ENCODE data around the gene RNLS.

The RNLS gene

DNA sequence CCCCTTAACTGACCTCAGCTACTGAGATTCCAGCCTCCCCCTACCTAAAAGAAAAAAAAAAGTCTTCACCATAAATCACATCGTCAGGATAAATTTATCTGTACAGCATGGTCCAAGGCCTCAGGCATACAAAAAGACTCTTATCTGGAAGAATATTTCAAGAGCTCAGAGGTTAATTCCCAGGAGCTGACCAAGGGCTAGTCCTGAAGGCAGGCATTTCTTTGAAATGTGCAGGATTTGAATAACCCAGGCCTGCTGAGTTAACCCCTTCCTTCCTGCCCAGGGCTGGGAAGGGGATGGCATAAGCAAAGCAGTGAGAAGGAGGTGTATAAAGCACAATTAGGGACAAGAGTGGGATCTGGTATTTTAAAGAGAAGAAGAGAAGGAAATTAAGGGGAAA is 111.2 kb downstream of the RNLS start:
- TF ChIP-seq, protein P1, sequence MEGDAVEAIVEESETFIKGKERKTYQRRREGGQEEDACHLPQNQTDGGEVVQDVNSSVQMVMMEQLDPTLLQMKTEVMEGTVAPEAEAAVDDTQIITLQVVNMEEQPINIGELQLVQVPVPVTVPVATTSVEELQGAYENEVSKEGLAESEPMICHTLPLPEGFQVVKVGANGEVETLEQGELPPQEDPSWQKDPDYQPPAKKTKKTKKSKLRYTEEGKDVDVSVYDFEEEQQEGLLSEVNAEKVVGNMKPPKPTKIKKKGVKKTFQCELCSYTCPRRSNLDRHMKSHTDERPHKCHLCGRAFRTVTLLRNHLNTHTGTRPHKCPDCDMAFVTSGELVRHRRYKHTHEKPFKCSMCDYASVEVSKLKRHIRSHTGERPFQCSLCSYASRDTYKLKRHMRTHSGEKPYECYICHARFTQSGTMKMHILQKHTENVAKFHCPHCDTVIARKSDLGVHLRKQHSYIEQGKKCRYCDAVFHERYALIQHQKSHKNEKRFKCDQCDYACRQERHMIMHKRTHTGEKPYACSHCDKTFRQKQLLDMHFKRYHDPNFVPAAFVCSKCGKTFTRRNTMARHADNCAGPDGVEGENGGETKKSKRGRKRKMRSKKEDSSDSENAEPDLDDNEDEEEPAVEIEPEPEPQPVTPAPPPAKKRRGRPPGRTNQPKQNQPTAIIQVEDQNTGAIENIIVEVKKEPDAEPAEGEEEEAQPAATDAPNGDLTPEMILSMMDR (conservative IDR thresholded peaks at IDR 0.05; ENCODE audit: low read depth): no peak
- CTCF ChIA-PET: interaction anchor here (1.2 to 1.7 kb wide), 2 partner anchors 80 to 83 kb away, joined by 8 to 14 read pairs; no protein-coding TSS in a partner anchor
- no peak for DNase-seq (ENCODE audit: low spot score)
- POLR2A ChIA-PET (ENCODE audit: low non-redundant PET): no interaction called here
- H3K27ac ChIP-seq: no peak overlapping the region

GRCh38 chr10:88467835-88468485 is 115.2 kb downstream of the RNLS start:
- ChIA-PET POLR2A (ENCODE audit: low non-redundant PET) (no interaction called here), CTCF (no interaction called here)
- no peak overlapping the region for H3K27ac ChIP-seq
- TF ChIP-seq, protein P1 (conservative IDR thresholded peaks at IDR 0.05; ENCODE audit: low read depth): no peak
- DNase-seq (ENCODE audit: low spot score): no peak

- TF ChIP-seq, protein P1 (conservative IDR thresholded peaks at IDR 0.05; ENCODE audit: low read depth): no peak
- POLR2A ChIA-PET (ENCODE audit: low non-redundant PET): no interaction called here
- H3K27ac ChIP-seq: no peak overlapping the region
- CTCF ChIA-PET: interaction anchor here (0.6 kb wide), 1 partner anchor 835 kb away, joined by 3 read pairs; no protein-coding TSS in a partner anchor
- no peak for DNase-seq (ENCODE audit: low spot score)
These were observed 116.3 kb downstream of the RNLS start for GRCh38 chr10:88466786-88467185.

GRCh38 chr10:88465765-88466164 is 117.4 kb downstream of the RNLS start:
- TF ChIP-seq, protein P1 (conservative IDR thresholded peaks at IDR 0.05; ENCODE audit: low read depth): no peak
- no peak overlapping the region for H3K27ac ChIP-seq
- DNase-seq (ENCODE audit: low spot score): no peak
- POLR2A ChIA-PET (ENCODE audit: low non-redundant PET): no interaction called here
- CTCF ChIA-PET: interaction anchor here (0.6 kb wide), 2 partner anchors 148 to 553 kb away, joined by 3 read pairs; no protein-coding TSS in a partner anchor

GRCh38 chr10:88463811-88464210 is 119.3 kb downstream of the RNLS start:
- TF ChIP-seq, protein P1 (conservative IDR thresholded peaks at IDR 0.05; ENCODE audit: low read depth): no peak
- DNase-seq (ENCODE audit: low spot score): no peak
- ChIA-PET CTCF (no interaction called here), POLR2A (ENCODE audit: low non-redundant PET) (no interaction called here)
- H3K27ac ChIP-seq: no peak overlapping the region

DNA sequence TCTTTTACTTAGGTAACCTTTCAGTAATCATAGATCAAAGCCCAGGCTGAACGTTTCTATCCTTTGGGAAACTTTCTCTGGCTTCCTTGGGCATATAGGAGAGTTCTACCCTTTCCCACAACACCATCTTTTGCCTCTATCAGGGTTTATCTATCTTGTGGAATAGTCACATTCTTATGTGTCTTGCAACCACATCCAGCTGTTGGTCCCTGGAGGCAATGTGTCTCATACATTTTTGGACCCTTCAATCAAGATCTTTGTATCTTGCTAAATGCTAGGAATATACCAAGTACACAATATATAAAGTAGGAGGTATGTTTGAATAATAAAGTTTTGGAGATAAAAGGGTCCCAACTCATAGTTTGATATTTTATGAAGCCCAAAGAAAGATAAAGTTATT is 121.7 kb downstream of the RNLS start:
- ChIA-PET CTCF (no interaction called here), POLR2A (ENCODE audit: low non-redundant PET) (no interaction called here)
- no peak for DNase-seq (ENCODE audit: low spot score)
- TF ChIP-seq, protein P1 (conservative IDR thresholded peaks at IDR 0.05; ENCODE audit: low read depth): no peak
- H3K27ac ChIP-seq: no peak overlapping the region
